HepG2 (cell line): ENCODE measurements around the gene ROM1. TPM values are rescaled to one million over a fixed set of nuclear protein-coding genes. Genes with fewer than 3 reads are reported as not detected.

Experiments used
- ATF2 ChIP-seq: sonication (generic); formaldehyde crosslinking; IDR thresholded peaks from 2 replicates; pipeline ENCODE4 v1.4.0; 2020; ENCODE audit warnings: missing genetic modification reagents
- CHD2 ChIP-seq: IDR thresholded peaks from 2 replicates; pipeline ENCODE4 v1.6.1; 2011; ENCODE audit warnings: low read depth, low read length, improper control_type of control experiment
- EEA1 ChIP-seq: sonication (generic); formaldehyde crosslinking; IDR thresholded peaks from 2 replicates; pipeline ENCODE4 v1.5.1; 2020; ENCODE audit warnings: mild to moderate bottlenecking, missing genetic modification reagents, borderline replicate concordance
- ELF1 ChIP-seq: sonication (generic); formaldehyde crosslinking; IDR thresholded peaks from 2 replicates; pipeline ENCODE4 v1.4.0; 2020; ENCODE audit warnings: missing genetic modification reagents
- ETV5 ChIP-seq: IDR thresholded peaks from 2 replicates; pipeline ENCODE4 v1.6.1; 2018; ENCODE audit warnings: missing biosample characterization, missing genetic modification reagents, inconsistent platforms, borderline replicate concordance
- FOXA3 ChIP-seq: IDR thresholded peaks from 2 replicates; pipeline ENCODE4 v1.6.1; 2016; ENCODE audit warnings: missing genetic modification reagents, missing compliant biosample characterization
- FOXP1 ChIP-seq, 2 experiments: fragments of 450-650 bp in 1 of 2; IDR thresholded peaks; 2 replicates each; pipeline ENCODE4 v1.6.1; 2017 to 2018; ENCODE audit warnings: antibody characterized with exemption in 1 of 2
- HMG20A ChIP-seq: IDR thresholded peaks from 2 replicates; pipeline ENCODE4 v1.6.1; 2016; ENCODE audit warnings: borderline replicate concordance
- HOMEZ ChIP-seq: IDR thresholded peaks from 2 replicates; pipeline ENCODE4 v1.6.1; 2016; ENCODE audit warnings: low read depth
- HOXA9 ChIP-seq: sonication (generic); formaldehyde crosslinking; IDR thresholded peaks from 2 replicates; pipeline ENCODE4 v1.8.1; 2022; ENCODE audit warnings: missing genetic modification reagents, mild to moderate bottlenecking, moderate library complexity, borderline replicate concordance
- ONECUT2 ChIP-seq: sonication (generic); formaldehyde crosslinking; IDR thresholded peaks from 2 replicates; pipeline ENCODE4 v1.4.0; 2020; ENCODE audit warnings: missing genetic modification reagents
- SALL2 ChIP-seq: sonication (generic); formaldehyde crosslinking; IDR thresholded peaks from 2 replicates; pipeline ENCODE4 v1.8.1; 2023; ENCODE audit warnings: mild to moderate bottlenecking, missing genetic modification reagents, inconsistent platforms
- SMC3 ChIP-seq: IDR thresholded peaks from 2 replicates; pipeline ENCODE4 v1.6.1; 2011; ENCODE audit warnings: low read length, improper control_type of control experiment
- TCF7 ChIP-seq: sonication (generic); IDR thresholded peaks from 2 replicates; pipeline ENCODE4 v1.6.1; 2016; ENCODE audit warnings: antibody characterized with exemption, low read depth
- YEATS2 ChIP-seq: sonication (generic); formaldehyde crosslinking; IDR thresholded peaks from 2 replicates; pipeline ENCODE4 v1.4.0; 2020; ENCODE audit warnings: missing genetic modification reagents, borderline replicate concordance
- ZBTB38 ChIP-seq: sonication (generic); formaldehyde crosslinking; IDR thresholded peaks from 2 replicates; pipeline ENCODE4 v1.5.1; 2020; ENCODE audit warnings: mild to moderate bottlenecking, missing genetic modification reagents
- ZBTB7B ChIP-seq: sonication (generic); formaldehyde crosslinking; IDR thresholded peaks from 2 replicates; pipeline ENCODE4 v1.4.0; 2020; ENCODE audit warnings: missing genetic modification reagents
- ZC3H13 ChIP-seq: sonication (generic); formaldehyde crosslinking; IDR thresholded peaks from 2 replicates; pipeline ENCODE4 v1.8.1; 2023; ENCODE audit warnings: mild to moderate bottlenecking, missing genetic modification reagents, moderate library complexity
- ZNF124 ChIP-seq: sonication (generic); formaldehyde crosslinking; IDR thresholded peaks from 2 replicates; pipeline ENCODE4 v1.4.0; 2020; ENCODE audit warnings: missing genetic modification reagents
- ZNF264 ChIP-seq: sonication (generic); formaldehyde crosslinking; IDR thresholded peaks from 2 replicates; pipeline ENCODE4 v1.4.0; 2020; ENCODE audit warnings: missing genetic modification reagents
- ZNF30 ChIP-seq: sonication (generic); formaldehyde crosslinking; IDR thresholded peaks from 2 replicates; pipeline ENCODE4 v1.5.0; 2020; ENCODE audit warnings: mild to moderate bottlenecking, missing genetic modification reagents
- ZNF362 ChIP-seq: sonication (generic); formaldehyde crosslinking; IDR thresholded peaks from 2 replicates; pipeline ENCODE4 v1.4.0; 2020; ENCODE audit warnings: missing genetic modification reagents, mild to moderate bottlenecking, borderline replicate concordance
- ZNF674 ChIP-seq: sonication (generic); formaldehyde crosslinking; IDR thresholded peaks from 2 replicates; pipeline ENCODE4 v1.5.0; 2020; ENCODE audit warnings: low read depth, mild to moderate bottlenecking, missing genetic modification reagents
- ZNF800 ChIP-seq: sonication (generic); formaldehyde crosslinking; IDR thresholded peaks from 2 replicates; pipeline ENCODE4 v1.4.0; 2020; ENCODE audit warnings: missing genetic modification reagents
- ZNF891 ChIP-seq: sonication (generic); formaldehyde crosslinking; IDR thresholded peaks from 2 replicates; pipeline ENCODE4 v1.5.0; 2020; ENCODE audit warnings: mild to moderate bottlenecking, missing genetic modification reagents
- polyA plus RNA-seq, 8 experiments: library from polyadenylated mRNA; depleted of rRNA in 3 of 8; stranded (reverse) in 7 of 8; unstranded in 1 of 8; fragments of >200 nt; fragmentation: Illumina TruSeq in 4 of 8; extraction: Trizol in 4 of 8; gene quantifications; 2 replicates each; pipeline versions ENCODE4 v1.2.1 to v1.2.3, GENCODE V29; 2011 to 2016; ENCODE audit warnings: low read depth in 4 of 8, missing spikeins in 1 of 8, mixed read lengths in 1 of 8; ENCODE audit not compliant: insufficient read depth in 1 of 8
- total RNA-seq, 5 experiments: library from RNA; depleted of rRNA; stranded (reverse); fragments of >200 nt; fragmentation: Illumina TruSeq; extraction: Trizol; gene quantifications; 2 replicates each; pipeline ENCODE4 v1.2.3, GENCODE V29; 2016; ENCODE audit warnings: low read depth in 1 of 5

ROM1 gene
- total and polyA plus RNA-seq, 2 of the 13 experiments (the other 11 are each of a cell fraction or from before 2014, with no cell fraction given) = 1.2 to 2.4 TPM

GRCh38 chr11:62621567-62622470 is 8.8 kb downstream of the ROM1 start, which contains the start of gene B3GAT3 (continued):
- peak; percentile 97 for TF ChIP-seq ELF1
- peak; percentile 37; the same call in 1 of the 2 replicates for TF ChIP-seq ZNF800 (CRISPR knock-in tag)
- no peak for TF ChIP-seq TCF7
- TF ChIP-seq ZBTB7B (CRISPR knock-in tag) = 0 out of 2 replicates have a peak, but pooled peaks have one; percentile 47
- peak; percentile 35; the same call in 1 of the 2 replicates for TF ChIP-seq HOMEZ
- TF ChIP-seq ZBTB38 = peak; percentile 45
- no peak for TF ChIP-seq FOXP1 (IDR thresholded peaks at IDR 0.05)
- no peak for TF ChIP-seq FOXP1 (CRISPR knock-in tag; IDR thresholded peaks at IDR 0.05)
- TF ChIP-seq SALL2 (CRISPR knock-in tag) = peak; percentile 96
- TF ChIP-seq HMG20A (CRISPR knock-in tag) = no peak
- TF ChIP-seq ZNF30 = no peak
- TF ChIP-seq CHD2 = peak; percentile 75
- no peak for TF ChIP-seq SMC3
- TF ChIP-seq ZNF264 (CRISPR knock-in tag) = peak; percentile 75; the same call in 1 of the 2 replicates
- peak; percentile 70; the same call in 1 of the 2 replicates for TF ChIP-seq HOXA9 (CRISPR knock-in tag)
- TF ChIP-seq ZC3H13 (CRISPR knock-in tag) = peak; percentile 87
- TF ChIP-seq EEA1 (CRISPR knock-in tag) = no peak; the same call in 1 of the 2 replicates
- TF ChIP-seq ZNF362 = no peak
- peak; percentile 71 for TF ChIP-seq FOXA3 (CRISPR knock-in tag)
- peak; percentile 98 for TF ChIP-seq ATF2 (CRISPR knock-in tag)
- TF ChIP-seq ETV5 (CRISPR knock-in tag) = peak; percentile 99
- TF ChIP-seq ZNF674 (CRISPR knock-in tag) = 0 out of 2 replicates have a peak, but pooled peaks have one; percentile 71
- TF ChIP-seq ONECUT2 = no peak
- peak; percentile 92 for TF ChIP-seq YEATS2 (CRISPR knock-in tag)
- peak; percentile 94 for TF ChIP-seq ZNF891 (CRISPR knock-in tag)
- peak; percentile 70; the same call in 1 of the 2 replicates for TF ChIP-seq ZNF124
